Aorta (tissue), 5 donors: ENCODE results near the gene PKN3. TPM values are rescaled to one million over a fixed set of nuclear protein-coding genes. Genes with fewer than 3 reads are reported as not detected.

Experiments
- ATAC-seq: fragments of 200-7000 bp; cut with Tn5 transposase; one replicate; pipeline ENCODE4 v1.9.1; 2022; ENCODE audit warnings: moderate library complexity; ENCODE audit not compliant: low FRiP score
- DNase-seq, 2 donors: peaks; one replicate each; pipeline ENCODE4 v3.0.0-alpha.2; 2020
- H3K27ac ChIP-seq, 2 donors: one replicate each; pipeline ENCODE4 v1.5.1; 2013; ENCODE audit warnings: low read length in 2 of 2, mild to moderate bottlenecking in 2 of 2, moderate library complexity in 2 of 2, control low read depth in 1 of 2, inconsistent platforms in 1 of 2, low read depth in 1 of 2
- H3K27me3 ChIP-seq, 2 donors: one replicate each; pipeline ENCODE4 v1.6.1; 2013; ENCODE audit warnings: control low read depth in 1 of 2, low read length in 1 of 2, mild to moderate bottlenecking in 1 of 2, moderate library complexity in 1 of 2; ENCODE audit not compliant: insufficient read depth in 2 of 2, control insufficient read depth in 1 of 2
- H3K36me3 ChIP-seq, 2 donors: one replicate each; pipeline ENCODE4 v1.6.1; 2013; ENCODE audit warnings: control low read depth in 1 of 2, low read length in 1 of 2, mild to moderate bottlenecking in 1 of 2; ENCODE audit not compliant: insufficient read depth in 2 of 2, control insufficient read depth in 1 of 2
- H3K4me1 ChIP-seq, 2 donors: one replicate each; pipeline ENCODE4 v1.6.1; 2013; ENCODE audit warnings: low read length in 2 of 2, control low read depth in 1 of 2, mild to moderate bottlenecking in 1 of 2, moderate library complexity in 1 of 2; ENCODE audit not compliant: insufficient read depth in 2 of 2, control insufficient read depth in 1 of 2
- H3K4me3 ChIP-seq, 2 donors: one replicate each; pipeline ENCODE4 v1.5.1; 2013; ENCODE audit warnings: low read length in 2 of 2, control low read depth in 1 of 2, mild to moderate bottlenecking in 1 of 2
- H3K9me3 ChIP-seq: one replicate; pipeline ENCODE4 v1.6.1; 2013; ENCODE audit warnings: mild to moderate bottlenecking, low read length; ENCODE audit not compliant: control insufficient read depth
- WGBS, 2 donors: extraction: QIAGEN DNeasy Blood & Tissue Kit; methylation state at CpG; one replicate each; pipeline ENCODE4 v1.1.7; 2013; 5-methylcytosine and 5-hydroxymethylcytosine counted together
- intact Hi-C, 2 donors: fragments of 100-400 bp; cut with DNase I; formaldehyde crosslinking; loops; one replicate each; pipeline versions ENCODE4 v1.14.2 to v1.15.0; 2022
- polyA plus RNA-seq, 2 donors: library from polyadenylated mRNA; stranded (reverse); fragments of 200-250 nt; gene quantifications; one replicate each; pipeline ENCODE4 v1.2.3, GENCODE V29; 2013
- total RNA-seq, 2 donors: library from RNA; stranded (reverse); fragmentation: NEBNext Ultra II Directional; extraction: Animal tissue kit (Norgen Biotek cat#: 25700); gene quantifications; one replicate each; pipeline ENCODE4 v1.2.1, GENCODE V29; 2021
- donor health status: healthy with polysubstance abuse.
- donor health status: Bipolar disorder and iron deficiency.
- donor health status: DM: no; HTN: no; CAD: no.
- donor health status: DM: no; HTN: no; CAD: no.
- donor health status: DM: yes; HTN: yes; CAD: no.

Gene PKN3
- total and polyA plus RNA-seq, 4 donors: 1.3 to 11.1 (median 4.8) TPM

DNA sequence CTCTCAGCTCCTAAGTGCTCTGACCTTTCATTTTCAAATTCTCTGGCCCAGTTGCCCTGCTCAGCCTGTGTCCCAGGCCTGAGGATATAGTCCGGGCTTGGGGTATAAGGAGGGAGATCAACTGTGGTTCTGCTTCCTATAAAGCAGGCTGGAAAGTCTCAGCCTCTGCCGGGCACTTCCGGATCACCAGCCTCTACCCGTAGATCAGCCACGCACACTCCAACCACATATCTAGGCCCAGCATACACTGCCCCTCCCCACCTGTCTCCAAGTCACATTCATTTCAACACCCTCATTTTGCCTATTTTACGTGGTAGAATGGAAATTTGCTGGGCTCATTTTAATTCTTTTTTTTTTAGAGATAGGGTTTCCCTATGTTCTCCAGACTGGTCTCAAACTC lies 66.3 kb downstream of the PKN3 start:
- H3K36me3 ChIP-seq: no peaks in the 10 kb centered on the region
- intact Hi-C loops: no loop called here
- DNase-seq (no peak), ATAC-seq (no peak)
- 80 to 83% methylated on average over 6 of the region's 6 CpGs for WGBS, 2 donors
- H3K4me1 ChIP-seq: no peaks in the 10 kb centered on the region
- H3K9me3 ChIP-seq: no peaks in the 10 kb centered on the region
- no peak overlapping the region for H3K4me3 ChIP-seq
- no peaks in the 10 kb centered on the region for H3K27me3 ChIP-seq
- H3K27ac ChIP-seq: no peak overlapping the region

Other genes with a start within 250 kb of the PKN3 start
- 10 to 100 TPM; 25.1 to 28.9 TPM for gene ODF2, start 246.5 kb upstream of the PKN3 start, total RNA-seq
- 10 to 100 TPM in 1 of 2 donors, 1 to 10 TPM in 1; 2.9 to 23.6 TPM for gene ODF2, start 246.5 kb upstream of the PKN3 start, polyA plus RNA-seq
- gene GLE1, start 197.8 kb upstream of the PKN3 start, total RNA-seq: 10 to 100 TPM; 13.5 to 17.3 TPM
- gene GLE1, start 197.8 kb upstream of the PKN3 start, polyA plus RNA-seq: 10 to 100 TPM in 1 of 2 donors, 1 to 10 TPM in 1; 6.9 to 12.2 TPM
- 100 to 1,000 TPM; 384 to 504 TPM for gene SPTAN1, start 149.9 kb upstream of the PKN3 start, total RNA-seq
- 100 to 1,000 TPM in 1 of 2 donors, 10 to 100 TPM in 1; 94.4 to 237 TPM for gene SPTAN1, start 149.9 kb upstream of the PKN3 start, polyA plus RNA-seq
- 10 to 100 TPM in 1 of 2 donors, 1 to 10 TPM in 1; 9.0 to 15.3 TPM for gene DYNC2I2, start 45.7 kb upstream of the PKN3 start, total RNA-seq
- gene DYNC2I2, start 45.7 kb upstream of the PKN3 start, polyA plus RNA-seq: 10 to 100 TPM; 20.2 to 55.3 TPM
- gene SET, start 13.3 kb upstream of the PKN3 start, total RNA-seq: 100 to 1,000 TPM; 190 to 195 TPM
- gene SET, start 13.3 kb upstream of the PKN3 start, polyA plus RNA-seq: 100 to 1,000 TPM in 1 of 2 donors, 10 to 100 TPM in 1; 98.5 to 167 TPM
- gene ZDHHC12, start 21.6 kb downstream of the PKN3 start, total RNA-seq: 10 to 100 TPM; 11.2 to 13.1 TPM
- 10 to 100 TPM; 21.3 to 30.9 TPM for gene ZDHHC12, start 21.6 kb downstream of the PKN3 start, polyA plus RNA-seq
- gene ZER1, start 69.4 kb downstream of the PKN3 start, total RNA-seq: 10 to 100 TPM; 29.6 to 42.9 TPM
- gene ZER1, start 69.4 kb downstream of the PKN3 start, polyA plus RNA-seq: 10 to 100 TPM; 14.5 to 39.6 TPM
- 10 to 100 TPM; 23.6 to 27.7 TPM for gene TBC1D13, start 84.8 kb downstream of the PKN3 start, total RNA-seq
- 10 to 100 TPM in 1 of 2 donors, 1 to 10 TPM in 1; 9.0 to 21.5 TPM for gene TBC1D13, start 84.8 kb downstream of the PKN3 start, polyA plus RNA-seq
- 10 to 100 TPM; 11.0 to 14.1 TPM for gene ENDOG, start 116.0 kb downstream of the PKN3 start, total RNA-seq
- gene ENDOG, start 116.0 kb downstream of the PKN3 start, polyA plus RNA-seq: 10 to 100 TPM in 1 of 2 donors, 1 to 10 TPM in 1; 9.1 to 15.9 TPM
- 10 to 100 TPM; 28.6 to 32.8 TPM for gene SPOUT1, start 127.3 kb downstream of the PKN3 start, total RNA-seq
- 10 to 100 TPM; 14.3 to 40.9 TPM for gene SPOUT1, start 127.3 kb downstream of the PKN3 start, polyA plus RNA-seq
- 1 to 10 TPM; 7.5 to 9.5 TPM for gene KYAT1, start 179.4 kb downstream of the PKN3 start, total RNA-seq
- 10 to 100 TPM in 1 of 2 donors, 1 to 10 TPM in 1; 4.5 to 11.4 TPM for gene KYAT1, start 179.4 kb downstream of the PKN3 start, polyA plus RNA-seq
- gene LRRC8A, start 179.6 kb downstream of the PKN3 start, total RNA-seq: 100 to 1,000 TPM in 1 of 2 donors, 10 to 100 TPM in 1; 63.8 to 100 TPM
- gene LRRC8A, start 179.6 kb downstream of the PKN3 start, polyA plus RNA-seq: 10 to 100 TPM; 14.3 to 41.3 TPM
- gene PHYHD1, start 218.5 kb downstream of the PKN3 start, total RNA-seq: 10 to 100 TPM; 20.5 to 33.0 TPM
- 10 to 100 TPM; 16.7 to 68.9 TPM for gene PHYHD1, start 218.5 kb downstream of the PKN3 start, polyA plus RNA-seq
- 10 to 100 TPM in 1 of 2 donors, 1 to 10 TPM in 1; 8.4 to 10.5 TPM for gene DOLK, start 245.1 kb downstream of the PKN3 start, total RNA-seq
- gene DOLK, start 245.1 kb downstream of the PKN3 start, polyA plus RNA-seq: 10 to 100 TPM in 1 of 2 donors, 1 to 10 TPM in 1; 4.3 to 10.7 TPM
- gene NUP188, start 245.2 kb downstream of the PKN3 start, total RNA-seq: 10 to 100 TPM; 37.1 to 44.5 TPM
- gene NUP188, start 245.2 kb downstream of the PKN3 start, polyA plus RNA-seq: 10 to 100 TPM in 1 of 2 donors, 1 to 10 TPM in 1; 4.9 to 14.4 TPM